ENCODE results near the gene AIFM3.

AIFM3 gene

DNA sequence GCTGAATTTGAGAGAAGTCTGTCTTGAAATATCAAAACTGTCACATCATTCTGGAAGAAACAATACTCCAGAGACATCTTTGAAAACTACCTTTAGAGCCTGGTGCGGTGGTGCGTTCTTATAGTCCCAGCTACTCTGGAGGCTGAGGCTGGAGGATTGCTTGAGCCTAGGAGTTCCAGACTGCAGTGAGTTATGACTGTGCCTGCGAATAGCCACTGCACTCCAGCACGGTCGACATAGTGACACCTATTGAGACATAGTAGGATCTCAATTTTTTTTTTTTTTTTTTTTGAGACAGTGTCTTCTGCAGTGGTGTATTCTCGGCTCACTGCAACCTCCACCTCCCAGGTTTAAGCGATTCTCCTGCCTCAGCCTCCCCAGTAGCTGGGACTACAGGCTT, 11.5 kb upstream of the AIFM3 start:
- no peak for ATAC-seq

GRCh38 chr22:20956258-20957101, 10.6 kb upstream of the AIFM3 start:
- peak; percentile 32 for ATAC-seq
- no peak for TF ChIP-seq TOX (CRISPR knock-in tag; IDR thresholded peaks at IDR 0.05; ENCODE audit: borderline replicate concordance)
- TF ChIP-seq BACH2 (CRISPR knock-in tag; IDR thresholded peaks at IDR 0.05; ENCODE audit: borderline replicate concordance) = no peak
- no peak for TF ChIP-seq RARB (CRISPR knock-in tag; IDR thresholded peaks at IDR 0.05)
- TF ChIP-seq ESRRG (CRISPR knock-in tag; IDR thresholded peaks at IDR 0.05) = no peak
- TF ChIP-seq OSR1 (CRISPR knock-in tag; IDR thresholded peaks at IDR 0.05) = no peak
- TF ChIP-seq, protein P1, sequence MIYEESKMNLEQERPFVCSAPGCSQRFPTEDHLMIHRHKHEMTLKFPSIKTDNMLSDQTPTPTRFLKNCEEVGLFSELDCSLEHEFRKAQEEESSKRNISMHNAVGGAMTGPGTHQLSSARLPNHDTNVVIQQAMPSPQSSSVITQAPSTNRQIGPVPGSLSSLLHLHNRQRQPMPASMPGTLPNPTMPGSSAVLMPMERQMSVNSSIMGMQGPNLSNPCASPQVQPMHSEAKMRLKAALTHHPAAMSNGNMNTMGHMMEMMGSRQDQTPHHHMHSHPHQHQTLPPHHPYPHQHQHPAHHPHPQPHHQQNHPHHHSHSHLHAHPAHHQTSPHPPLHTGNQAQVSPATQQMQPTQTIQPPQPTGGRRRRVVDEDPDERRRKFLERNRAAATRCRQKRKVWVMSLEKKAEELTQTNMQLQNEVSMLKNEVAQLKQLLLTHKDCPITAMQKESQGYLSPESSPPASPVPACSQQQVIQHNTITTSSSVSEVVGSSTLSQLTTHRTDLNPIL (CRISPR knock-in tag; IDR thresholded peaks at IDR 0.05; ENCODE audit: low read depth) = no peak

More for the DNA sequence above, 11.5 kb upstream of the AIFM3 start:
- TF ChIP-seq ZNF70 (CRISPR knock-in tag; IDR thresholded peaks at IDR 0.05) (no peak), ESRRG (CRISPR knock-in tag; IDR thresholded peaks at IDR 0.05) (no peak), GLIS3 (CRISPR knock-in tag; IDR thresholded peaks at IDR 0.05) (no peak), ISL1 (CRISPR knock-in tag; IDR thresholded peaks at IDR 0.05) (no peak), ARNTL (CRISPR knock-in tag; IDR thresholded peaks at IDR 0.05; ENCODE audit: borderline replicate concordance, low read depth) (no peak), BACH2 (CRISPR knock-in tag; IDR thresholded peaks at IDR 0.05; ENCODE audit: borderline replicate concordance) (no peak), ZNF8 (CRISPR knock-in tag; IDR thresholded peaks at IDR 0.05) (no peak), TOX (CRISPR knock-in tag; IDR thresholded peaks at IDR 0.05; ENCODE audit: borderline replicate concordance) (no peak), ZNF565 (CRISPR knock-in tag; conservative IDR thresholded peaks at IDR 0.05; ENCODE audit: low read depth) (no peak), ZFP3 (CRISPR knock-in tag; IDR thresholded peaks at IDR 0.05) (no peak), TCF4 (CRISPR knock-in tag; IDR thresholded peaks at IDR 0.05; ENCODE audit: borderline replicate concordance) (no peak), ZC3H10 (CRISPR knock-in tag; IDR thresholded peaks at IDR 0.05) (no peak), CSDC2 (CRISPR knock-in tag; IDR thresholded peaks at IDR 0.05) (no peak), RARB (CRISPR knock-in tag; IDR thresholded peaks at IDR 0.05) (no peak), SNAI2 (CRISPR knock-in tag; IDR thresholded peaks at IDR 0.05) (no peak), ZFP30 (CRISPR knock-in tag; IDR thresholded peaks at IDR 0.05) (no peak)
- TF ChIP-seq, protein P2, sequence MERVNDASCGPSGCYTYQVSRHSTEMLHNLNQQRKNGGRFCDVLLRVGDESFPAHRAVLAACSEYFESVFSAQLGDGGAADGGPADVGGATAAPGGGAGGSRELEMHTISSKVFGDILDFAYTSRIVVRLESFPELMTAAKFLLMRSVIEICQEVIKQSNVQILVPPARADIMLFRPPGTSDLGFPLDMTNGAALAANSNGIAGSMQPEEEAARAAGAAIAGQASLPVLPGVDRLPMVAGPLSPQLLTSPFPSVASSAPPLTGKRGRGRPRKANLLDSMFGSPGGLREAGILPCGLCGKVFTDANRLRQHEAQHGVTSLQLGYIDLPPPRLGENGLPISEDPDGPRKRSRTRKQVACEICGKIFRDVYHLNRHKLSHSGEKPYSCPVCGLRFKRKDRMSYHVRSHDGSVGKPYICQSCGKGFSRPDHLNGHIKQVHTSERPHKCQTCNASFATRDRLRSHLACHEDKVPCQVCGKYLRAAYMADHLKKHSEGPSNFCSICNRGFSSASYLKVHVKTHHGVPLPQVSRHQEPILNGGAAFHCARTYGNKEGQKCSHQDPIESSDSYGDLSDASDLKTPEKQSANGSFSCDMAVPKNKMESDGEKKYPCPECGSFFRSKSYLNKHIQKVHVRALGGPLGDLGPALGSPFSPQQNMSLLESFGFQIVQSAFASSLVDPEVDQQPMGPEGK (CRISPR knock-in tag; IDR thresholded peaks at IDR 0.05; ENCODE audit: borderline replicate concordance) = no peak
- TF ChIP-seq, protein P3, sequence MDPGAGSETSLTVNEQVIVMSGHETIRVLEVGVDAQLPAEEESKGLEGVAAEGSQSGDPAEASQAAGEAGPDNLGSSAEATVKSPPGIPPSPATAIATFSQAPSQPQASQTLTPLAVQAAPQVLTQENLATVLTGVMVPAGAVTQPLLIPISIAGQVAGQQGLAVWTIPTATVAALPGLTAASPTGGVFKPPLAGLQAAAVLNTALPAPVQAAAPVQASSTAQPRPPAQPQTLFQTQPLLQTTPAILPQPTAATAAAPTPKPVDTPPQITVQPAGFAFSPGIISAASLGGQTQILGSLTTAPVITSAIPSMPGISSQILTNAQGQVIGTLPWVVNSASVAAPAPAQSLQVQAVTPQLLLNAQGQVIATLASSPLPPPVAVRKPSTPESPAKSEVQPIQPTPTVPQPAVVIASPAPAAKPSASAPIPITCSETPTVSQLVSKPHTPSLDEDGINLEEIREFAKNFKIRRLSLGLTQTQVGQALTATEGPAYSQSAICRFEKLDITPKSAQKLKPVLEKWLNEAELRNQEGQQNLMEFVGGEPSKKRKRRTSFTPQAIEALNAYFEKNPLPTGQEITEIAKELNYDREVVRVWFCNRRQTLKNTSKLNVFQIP (CRISPR knock-in tag; IDR thresholded peaks at IDR 0.05; ENCODE audit: borderline replicate concordance, low read depth) = no peak

DNA sequence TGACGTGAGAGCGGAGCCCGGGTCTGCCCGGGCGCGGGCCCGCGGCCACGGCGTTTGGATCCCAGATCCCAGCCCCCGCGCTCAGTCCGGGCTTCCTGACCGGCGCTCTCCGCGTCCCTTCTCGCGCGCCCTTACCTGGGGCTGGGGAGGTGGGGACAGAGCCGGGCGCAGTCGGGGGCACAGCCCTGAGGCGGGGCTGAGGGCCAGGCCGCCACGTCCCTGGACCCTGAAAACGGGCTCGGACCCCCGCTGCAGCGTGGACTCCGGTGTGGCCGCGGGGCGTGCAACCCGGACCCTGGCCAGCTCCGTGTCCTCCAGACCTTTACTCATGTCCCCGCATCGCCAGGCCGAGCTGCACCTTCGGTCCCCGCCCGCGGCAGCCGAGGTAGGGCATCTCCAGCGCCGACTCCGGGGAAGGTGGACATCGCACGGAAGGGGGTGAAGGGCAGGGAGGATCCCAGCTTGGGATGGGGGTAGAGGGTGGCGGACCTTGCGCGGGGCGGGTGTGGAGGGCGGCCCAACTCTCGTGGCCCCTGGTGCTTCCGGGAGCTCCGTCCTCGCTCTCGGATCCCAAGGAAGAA, 9.9 kb upstream of the AIFM3 start:
- no peak; the same call in 1 of the 3 replicates for ATAC-seq
- TF ChIP-seq ZFP3 (CRISPR knock-in tag; IDR thresholded peaks at IDR 0.05) (no peak), SNAI2 (CRISPR knock-in tag; IDR thresholded peaks at IDR 0.05) (no peak), CSRNP3 (CRISPR knock-in tag; IDR thresholded peaks at IDR 0.05) (no peak)
- TF ChIP-seq, protein P3 (CRISPR knock-in tag; IDR thresholded peaks at IDR 0.05; ENCODE audit: borderline replicate concordance, low read depth) = no peak

All from SK-N-SH treated with all-trans-retinoic acid at 6 μM for 48 hours (cell line).